Measurements from ENCODE around the gene KCNH1.
A peak's percentile ranks its signal among the peaks of the same experiment; 100 is the strongest.

KCNH1 gene

DNA sequence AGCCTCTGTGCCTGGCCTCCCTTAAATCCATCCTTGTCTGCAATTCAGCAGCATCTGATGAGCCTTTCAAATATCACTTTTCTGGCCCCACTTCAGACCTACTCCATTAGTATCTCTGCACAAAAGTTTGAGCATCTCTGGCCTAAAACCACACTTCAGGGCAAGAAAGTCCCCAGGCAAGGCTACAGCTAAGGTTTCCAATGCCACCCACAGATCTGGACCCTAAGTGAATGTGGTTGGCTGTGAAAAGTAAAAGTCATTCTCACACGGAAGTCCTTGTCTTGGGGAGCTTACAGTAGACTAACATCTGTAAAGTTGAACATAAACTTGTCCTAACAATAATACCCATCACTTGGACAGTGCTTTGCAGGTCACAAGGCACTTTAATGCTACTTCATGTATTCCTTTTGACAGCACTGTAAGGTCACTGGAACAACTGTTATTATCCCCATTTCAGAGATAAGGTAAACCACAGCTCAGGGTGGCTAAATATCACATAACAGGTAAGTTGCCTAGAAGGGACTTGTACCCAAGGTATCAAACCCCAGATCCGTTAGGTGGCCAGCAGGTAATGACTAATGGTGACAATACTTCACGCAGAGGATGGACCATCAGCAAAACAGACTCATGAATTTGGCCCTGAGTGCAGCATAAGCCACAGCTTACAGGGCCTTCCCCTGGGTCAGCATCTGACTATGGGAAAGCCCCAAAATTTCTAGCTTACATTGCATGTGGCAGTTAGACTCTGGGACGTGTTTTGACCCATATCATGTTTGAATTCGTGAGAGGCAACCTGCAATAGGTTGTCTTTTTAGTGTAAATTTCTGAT lies 449.3 kb downstream of the KCNH1 start:
- ChIA-PET CTCF (no interaction called here), POLR2A (no interaction called here)
- 96% methylated on average over 4 of the region's 5 CpGs for WGBS (ENCODE audit: insufficient coverage)
- peaks cover 0 to 8% (median 0%) of the 10 kb centered on the region in 4 experiments for H3K4me1 ChIP-seq (ENCODE audit: control extremely low read depth in 1 of 4, control insufficient read depth in 4 of 4, insufficient read depth in 4 of 4, low read length in 3 of 4)
- peaks cover 0 to 2% (median 0%) of the 10 kb centered on the region in 4 experiments for H3K36me3 ChIP-seq (ENCODE audit: control insufficient read depth in 4 of 4, insufficient read depth in 4 of 4, low read length in 3 of 4)
- no peak overlapping the region for H3K4me3 ChIP-seq (ENCODE audit: control insufficient read depth in 1 of 7, extremely low read depth in 1 of 7, insufficient read depth in 4 of 7, low read depth in 2 of 7, low read length in 6 of 7)
- H3K27me3 ChIP-seq (replicated peaks in 2 of 5; ENCODE audit: control insufficient read depth in 4 of 5, insufficient read depth in 5 of 5, low read length in 4 of 5), result no peaks in the 10 kb centered on the region
- no peaks in the 10 kb centered on the region for H3K9me3 ChIP-seq (ENCODE audit: control extremely low read depth in 1 of 5, control insufficient read depth in 4 of 5, insufficient read depth in 2 of 5, low read depth in 1 of 5, low read length in 4 of 5)
- peak in 1 of 3 donors; percentile 4 for DNase-seq
- no peak overlapping the region for H3K27ac ChIP-seq (ENCODE audit: insufficient read depth in 1 of 2, low read depth in 1 of 2, low read length in 2 of 2, poor library complexity in 1 of 2, severe bottlenecking in 2 of 2)

DNA sequence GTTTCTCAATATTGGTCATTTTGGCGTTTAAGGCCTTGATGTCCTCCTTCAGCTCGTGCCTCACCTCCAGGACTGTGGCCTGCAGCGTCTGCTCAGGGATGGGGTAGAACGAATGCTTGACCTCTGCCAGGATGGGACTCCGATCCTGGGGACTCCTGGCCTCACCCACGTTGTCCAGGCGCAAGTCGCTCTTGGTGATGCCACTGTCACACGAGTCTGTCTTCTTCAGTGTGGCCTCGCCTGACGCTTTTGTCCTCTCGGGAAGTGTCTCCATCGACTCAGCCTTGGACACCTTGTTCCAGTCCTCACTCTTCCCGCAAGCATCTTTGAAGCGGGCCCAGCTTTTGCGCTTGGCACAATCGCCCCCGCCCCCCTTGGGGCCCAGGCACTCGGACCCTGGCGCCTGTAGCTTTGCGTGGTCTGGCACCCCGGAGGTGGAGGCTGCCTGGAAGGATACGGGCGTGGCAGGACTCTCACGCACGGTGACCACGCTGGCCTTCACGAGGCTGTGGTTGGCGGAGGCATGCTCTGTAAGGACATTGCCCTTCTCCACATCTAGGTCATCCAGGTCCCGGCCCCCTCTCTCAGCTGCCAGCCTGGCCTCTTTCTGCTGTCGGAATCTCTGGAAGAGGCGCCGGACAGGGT lies 450.4 kb downstream of the KCNH1 start:
- H3K27me3 ChIP-seq (replicated peaks in 2 of 5; ENCODE audit: control insufficient read depth in 4 of 5, insufficient read depth in 5 of 5, low read length in 4 of 5), result no peaks in the 10 kb centered on the region
- no peak overlapping the region for H3K27ac ChIP-seq (ENCODE audit: insufficient read depth in 1 of 2, low read depth in 1 of 2, low read length in 2 of 2, poor library complexity in 1 of 2, severe bottlenecking in 2 of 2)
- H3K4me1 ChIP-seq (ENCODE audit: control extremely low read depth in 1 of 4, control insufficient read depth in 4 of 4, insufficient read depth in 4 of 4, low read length in 3 of 4), result peaks cover 0 to 8% (median 0%) of the 10 kb centered on the region in 4 experiments
- H3K9me3 ChIP-seq (ENCODE audit: control extremely low read depth in 1 of 5, control insufficient read depth in 4 of 5, insufficient read depth in 2 of 5, low read depth in 1 of 5, low read length in 4 of 5), result no peaks in the 10 kb centered on the region
- ChIA-PET POLR2A (no interaction called here), CTCF (no interaction called here)
- 99% methylated on average over 31 of the region's 33 CpGs for WGBS (ENCODE audit: insufficient coverage)
- DNase-seq, result no peak
- peaks cover 0 to 2% (median 0%) of the 10 kb centered on the region in 4 experiments for H3K36me3 ChIP-seq (ENCODE audit: control insufficient read depth in 4 of 4, insufficient read depth in 4 of 4, low read length in 3 of 4)
- no peak overlapping the region for H3K4me3 ChIP-seq (ENCODE audit: control insufficient read depth in 1 of 7, extremely low read depth in 1 of 7, insufficient read depth in 4 of 7, low read depth in 2 of 7, low read length in 6 of 7)

DNA sequence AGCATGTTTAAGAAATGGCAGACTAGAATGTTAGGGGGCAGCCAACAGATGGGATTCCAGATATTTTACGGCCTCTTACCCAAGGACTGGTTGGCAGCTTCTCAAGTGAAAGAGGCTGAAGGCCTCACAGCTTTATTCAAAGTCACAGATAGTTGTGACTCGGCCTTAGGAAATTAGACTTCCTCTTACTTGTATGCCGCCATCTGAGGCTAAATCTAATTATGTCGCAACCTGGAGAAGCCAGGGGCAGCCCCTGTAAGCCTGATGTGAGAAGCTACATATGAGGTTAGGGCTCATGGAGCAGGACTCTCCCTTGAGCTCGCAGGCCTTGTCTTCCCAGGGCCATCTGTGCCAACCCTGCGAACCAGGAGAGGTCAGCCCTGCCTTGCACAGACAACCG lies 452.8 kb downstream of the KCNH1 start:
- H3K27me3 ChIP-seq (replicated peaks in 2 of 5; ENCODE audit: control insufficient read depth in 4 of 5, insufficient read depth in 5 of 5, low read length in 4 of 5), result no peaks in the 10 kb centered on the region
- no peak overlapping the region for H3K27ac ChIP-seq (ENCODE audit: insufficient read depth in 1 of 2, low read depth in 1 of 2, low read length in 2 of 2, poor library complexity in 1 of 2, severe bottlenecking in 2 of 2)
- ChIA-PET POLR2A (interaction anchor here (0.6 kb wide), 1 partner anchor 60 kb away, joined by 3 read pairs; no protein-coding TSS in a partner anchor), CTCF (no interaction called here)
- H3K9me3 ChIP-seq (ENCODE audit: control extremely low read depth in 1 of 5, control insufficient read depth in 4 of 5, insufficient read depth in 2 of 5, low read depth in 1 of 5, low read length in 4 of 5), result no peaks in the 10 kb centered on the region
- peaks cover 0 to 2% (median 0%) of the 10 kb centered on the region in 4 experiments for H3K36me3 ChIP-seq (ENCODE audit: control insufficient read depth in 4 of 4, insufficient read depth in 4 of 4, low read length in 3 of 4)
- H3K4me3 ChIP-seq (ENCODE audit: control insufficient read depth in 1 of 7, extremely low read depth in 1 of 7, insufficient read depth in 4 of 7, low read depth in 2 of 7, low read length in 6 of 7), result no peak overlapping the region
- DNase-seq, result peak in 2 of 3 donors; percentile 26 to 33
- 75% methylated on average over 6 of the region's 7 CpGs for WGBS (ENCODE audit: insufficient coverage)
- H3K4me1 ChIP-seq (ENCODE audit: control extremely low read depth in 1 of 4, control insufficient read depth in 4 of 4, insufficient read depth in 4 of 4, low read length in 3 of 4), result peaks cover 0 to 8% (median 0%) of the 10 kb centered on the region in 4 experiments

DNA sequence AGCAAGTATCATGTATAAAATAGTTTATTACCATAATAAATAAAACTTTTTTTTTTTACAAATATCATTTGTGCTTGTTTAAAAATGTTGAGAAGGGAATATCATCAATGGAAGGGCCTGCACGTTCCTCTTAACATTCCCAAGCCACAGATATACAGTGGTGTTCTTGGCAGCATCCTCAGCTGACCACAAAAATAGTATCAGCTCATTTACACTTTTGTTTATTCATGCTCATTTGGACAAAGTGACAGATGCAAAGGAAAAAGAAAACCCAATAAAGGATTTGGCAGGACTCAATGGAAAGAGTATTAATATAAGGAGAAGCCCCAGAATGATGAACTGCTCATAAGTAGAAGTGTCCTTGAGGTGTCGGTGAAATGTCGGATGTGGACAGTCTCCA lies 455.6 kb downstream of the KCNH1 start:
- Histone ChIP-seq H3K4me1 (ENCODE audit: control extremely low read depth in 1 of 4, control insufficient read depth in 4 of 4, insufficient read depth in 4 of 4, low read length in 3 of 4) (peaks cover 0 to 8% (median 0%) of the 10 kb centered on the region in 4 experiments), H3K27me3 (replicated peaks in 2 of 5; ENCODE audit: control insufficient read depth in 4 of 5, insufficient read depth in 5 of 5, low read length in 4 of 5) (no peaks in the 10 kb centered on the region), H3K9me3 (ENCODE audit: control extremely low read depth in 1 of 5, control insufficient read depth in 4 of 5, insufficient read depth in 2 of 5, low read depth in 1 of 5, low read length in 4 of 5) (no peaks in the 10 kb centered on the region), H3K36me3 (ENCODE audit: control insufficient read depth in 4 of 4, insufficient read depth in 4 of 4, low read length in 3 of 4) (peaks cover 0 to 2% (median 0%) of the 10 kb centered on the region in 4 experiments), H3K27ac (ENCODE audit: insufficient read depth in 1 of 2, low read depth in 1 of 2, low read length in 2 of 2, poor library complexity in 1 of 2, severe bottlenecking in 2 of 2) (no peak overlapping the region), H3K4me3 (ENCODE audit: control insufficient read depth in 1 of 7, extremely low read depth in 1 of 7, insufficient read depth in 4 of 7, low read depth in 2 of 7, low read length in 6 of 7) (no peak overlapping the region)
- no CpG with 5 or more reads among the region's 3 CpGs for WGBS (ENCODE audit: insufficient coverage)
- DNase-seq, result no peak
- CTCF ChIA-PET, result no interaction called here
- POLR2A ChIA-PET, result no interaction called here

DNA sequence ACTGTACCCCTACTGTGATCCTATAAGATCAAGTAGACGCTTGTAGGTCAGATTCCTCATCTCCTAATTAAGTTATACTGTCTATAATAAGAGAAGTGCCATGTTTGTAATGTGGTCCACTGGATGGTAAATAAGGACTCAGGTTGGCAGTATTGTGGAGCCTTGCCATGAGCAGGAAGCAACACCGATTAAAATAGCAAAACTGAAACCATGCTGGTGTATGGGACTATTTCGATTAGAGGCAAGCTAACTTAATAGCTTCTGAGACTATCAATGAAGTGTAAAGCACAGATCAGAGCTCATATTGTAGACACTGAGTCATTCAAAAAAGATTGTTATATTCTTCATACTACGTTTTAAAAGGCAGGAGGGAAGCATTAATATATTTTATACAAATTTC lies 456.4 kb downstream of the KCNH1 start:
- ChIA-PET POLR2A (no interaction called here), CTCF (no interaction called here)
- Histone ChIP-seq H3K4me3 (ENCODE audit: control insufficient read depth in 1 of 7, extremely low read depth in 1 of 7, insufficient read depth in 4 of 7, low read depth in 2 of 7, low read length in 6 of 7) (no peak overlapping the region), H3K4me1 (ENCODE audit: control extremely low read depth in 1 of 4, control insufficient read depth in 4 of 4, insufficient read depth in 4 of 4, low read length in 3 of 4) (peaks cover 0 to 8% (median 0%) of the 10 kb centered on the region in 4 experiments), H3K27me3 (replicated peaks in 2 of 5; ENCODE audit: control insufficient read depth in 4 of 5, insufficient read depth in 5 of 5, low read length in 4 of 5) (no peaks in the 10 kb centered on the region), H3K36me3 (ENCODE audit: control insufficient read depth in 4 of 4, insufficient read depth in 4 of 4, low read length in 3 of 4) (peaks cover 0 to 2% (median 0%) of the 10 kb centered on the region in 4 experiments), H3K9me3 (ENCODE audit: control extremely low read depth in 1 of 5, control insufficient read depth in 4 of 5, insufficient read depth in 2 of 5, low read depth in 1 of 5, low read length in 4 of 5) (no peaks in the 10 kb centered on the region), H3K27ac (ENCODE audit: insufficient read depth in 1 of 2, low read depth in 1 of 2, low read length in 2 of 2, poor library complexity in 1 of 2, severe bottlenecking in 2 of 2) (no peak overlapping the region)
- 93% methylated on average over 2 of the region's 4 CpGs for WGBS (ENCODE audit: insufficient coverage)
- no peak for DNase-seq

DNA sequence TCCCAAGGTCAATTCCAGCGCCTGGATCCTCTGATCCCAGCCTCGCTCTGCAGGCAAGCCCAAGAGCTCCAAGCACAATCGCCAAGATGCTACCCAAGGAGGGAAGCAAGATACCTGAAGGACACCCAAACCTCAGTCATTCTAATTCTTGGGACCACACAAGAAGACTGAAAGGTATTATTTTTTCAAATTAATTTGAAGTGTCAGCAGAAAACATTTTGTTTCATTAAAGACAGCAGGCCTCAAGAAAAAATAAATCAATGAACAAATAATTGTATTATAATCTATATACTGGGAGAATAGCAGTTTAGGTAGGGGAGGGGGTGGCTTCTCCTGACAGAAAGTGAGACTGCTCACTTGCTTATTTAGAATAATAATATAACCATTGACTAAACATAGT lies 457.4 kb downstream of the KCNH1 start:
- WGBS (ENCODE audit: insufficient coverage), result 94% methylated on average over 2 of the region's 3 CpGs
- DNase-seq, result no peak
- CTCF ChIA-PET, result no interaction called here
- Histone ChIP-seq H3K27ac (ENCODE audit: insufficient read depth in 1 of 2, low read depth in 1 of 2, low read length in 2 of 2, poor library complexity in 1 of 2, severe bottlenecking in 2 of 2) (no peak overlapping the region), H3K36me3 (ENCODE audit: control insufficient read depth in 4 of 4, insufficient read depth in 4 of 4, low read length in 3 of 4) (no peaks in the 10 kb centered on the region), H3K4me1 (ENCODE audit: control extremely low read depth in 1 of 4, control insufficient read depth in 4 of 4, insufficient read depth in 4 of 4, low read length in 3 of 4) (peaks cover 0 to 8% (median 0%) of the 10 kb centered on the region in 4 experiments), H3K9me3 (ENCODE audit: control extremely low read depth in 1 of 5, control insufficient read depth in 4 of 5, insufficient read depth in 2 of 5, low read depth in 1 of 5, low read length in 4 of 5) (no peaks in the 10 kb centered on the region), H3K4me3 (ENCODE audit: control insufficient read depth in 1 of 7, extremely low read depth in 1 of 7, insufficient read depth in 4 of 7, low read depth in 2 of 7, low read length in 6 of 7) (no peak overlapping the region), H3K27me3 (replicated peaks in 2 of 5; ENCODE audit: control insufficient read depth in 4 of 5, insufficient read depth in 5 of 5, low read length in 4 of 5) (no peaks in the 10 kb centered on the region)
- POLR2A ChIA-PET, result no interaction called here

DNA sequence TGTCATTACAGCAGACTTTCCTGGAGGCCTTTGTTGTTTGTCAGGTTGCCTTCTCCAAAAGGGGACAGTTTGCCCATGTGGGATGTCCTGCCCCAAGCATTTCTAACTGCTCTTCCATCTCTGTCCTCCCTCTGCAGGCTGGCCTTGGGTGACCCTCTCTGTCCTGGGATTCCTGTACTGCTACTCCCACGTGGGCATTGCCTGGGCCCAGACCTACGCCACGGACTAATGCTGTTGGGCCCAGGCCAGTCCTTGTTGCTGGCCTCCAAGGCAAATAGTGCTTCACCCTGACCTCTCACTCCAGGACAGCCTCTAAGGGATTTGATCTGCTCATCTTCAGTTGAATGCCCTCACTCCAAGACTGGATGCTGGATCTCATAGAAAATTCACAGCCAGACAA lies 459.8 kb downstream of the KCNH1 start:
- POLR2A ChIA-PET, result no interaction called here
- no peaks in the 10 kb centered on the region for H3K4me1 ChIP-seq (ENCODE audit: control extremely low read depth in 1 of 4, control insufficient read depth in 4 of 4, insufficient read depth in 4 of 4, low read length in 3 of 4)
- H3K27me3 ChIP-seq (replicated peaks in 2 of 5; ENCODE audit: control insufficient read depth in 4 of 5, insufficient read depth in 5 of 5, low read length in 4 of 5), result no peaks in the 10 kb centered on the region
- H3K36me3 ChIP-seq (ENCODE audit: control insufficient read depth in 4 of 4, insufficient read depth in 4 of 4, low read length in 3 of 4), result no peaks in the 10 kb centered on the region
- H3K27ac ChIP-seq (ENCODE audit: insufficient read depth in 1 of 2, low read depth in 1 of 2, low read length in 2 of 2, poor library complexity in 1 of 2, severe bottlenecking in 2 of 2), result no peak overlapping the region
- no peak for DNase-seq
- no peak overlapping the region for H3K4me3 ChIP-seq (ENCODE audit: control insufficient read depth in 1 of 7, extremely low read depth in 1 of 7, insufficient read depth in 4 of 7, low read depth in 2 of 7, low read length in 6 of 7)
- WGBS (ENCODE audit: insufficient coverage), result 100% methylated on average over 1 of the region's 3 CpGs
- H3K9me3 ChIP-seq (ENCODE audit: control extremely low read depth in 1 of 5, control insufficient read depth in 4 of 5, insufficient read depth in 2 of 5, low read depth in 1 of 5, low read length in 4 of 5), result no peaks in the 10 kb centered on the region
- CTCF ChIA-PET, result no interaction called here

Measured in common myeloid progenitor, CD34-positive (primary cell).